Peyer's patch (tissue), 4 donors: Measurements from ENCODE around the gene COL4A1.

ENCODE experiments used
- POLR2A ChIP-seq, 2 donors: fragments of 450-650 bp; IDR thresholded peaks; one replicate each; pipeline ENCODE4 v1.5.1; 2017; ENCODE audit warnings: antibody characterized with exemption in 2 of 2, mild to moderate bottlenecking in 2 of 2, moderate library complexity in 2 of 2
- TF ChIP-seq, protein P1 (sequence below), 6 experiments: fragments of 450-650 bp in 4 of 6; fragments of 200-600 bp in 2 of 6; sonication (generic) in 1 of 6; IDR thresholded peaks; one replicate each; pipeline ENCODE4 v1.5.1; 2017 to 2019; ENCODE audit warnings: antibody characterized with exemption in 6 of 6, mild to moderate bottlenecking in 3 of 6, moderate library complexity in 1 of 6

DNA sequence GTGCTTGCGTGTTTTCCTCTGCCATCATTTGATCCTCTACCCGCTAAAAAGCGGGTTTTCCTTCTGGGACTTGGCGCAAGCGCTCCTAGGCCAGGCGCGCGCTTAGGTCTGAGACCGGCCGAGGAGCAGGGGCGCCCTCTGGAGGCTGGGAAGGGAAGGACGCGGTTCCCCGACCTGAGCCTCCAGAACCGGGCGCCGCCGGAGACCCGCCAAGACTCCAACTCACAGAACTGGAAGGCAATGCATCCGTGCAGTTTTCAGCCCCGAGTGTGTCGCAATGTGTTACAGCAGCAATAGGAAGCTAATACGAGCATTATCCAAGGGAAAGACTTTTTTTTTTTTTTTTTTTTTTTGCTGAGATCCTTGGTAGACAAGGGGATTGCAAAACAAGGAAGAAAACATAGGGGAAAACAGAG is 190.9 kb downstream of the COL4A1 start:
- TF ChIP-seq, protein P1, sequence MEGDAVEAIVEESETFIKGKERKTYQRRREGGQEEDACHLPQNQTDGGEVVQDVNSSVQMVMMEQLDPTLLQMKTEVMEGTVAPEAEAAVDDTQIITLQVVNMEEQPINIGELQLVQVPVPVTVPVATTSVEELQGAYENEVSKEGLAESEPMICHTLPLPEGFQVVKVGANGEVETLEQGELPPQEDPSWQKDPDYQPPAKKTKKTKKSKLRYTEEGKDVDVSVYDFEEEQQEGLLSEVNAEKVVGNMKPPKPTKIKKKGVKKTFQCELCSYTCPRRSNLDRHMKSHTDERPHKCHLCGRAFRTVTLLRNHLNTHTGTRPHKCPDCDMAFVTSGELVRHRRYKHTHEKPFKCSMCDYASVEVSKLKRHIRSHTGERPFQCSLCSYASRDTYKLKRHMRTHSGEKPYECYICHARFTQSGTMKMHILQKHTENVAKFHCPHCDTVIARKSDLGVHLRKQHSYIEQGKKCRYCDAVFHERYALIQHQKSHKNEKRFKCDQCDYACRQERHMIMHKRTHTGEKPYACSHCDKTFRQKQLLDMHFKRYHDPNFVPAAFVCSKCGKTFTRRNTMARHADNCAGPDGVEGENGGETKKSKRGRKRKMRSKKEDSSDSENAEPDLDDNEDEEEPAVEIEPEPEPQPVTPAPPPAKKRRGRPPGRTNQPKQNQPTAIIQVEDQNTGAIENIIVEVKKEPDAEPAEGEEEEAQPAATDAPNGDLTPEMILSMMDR (IDR thresholded peaks at IDR 0.05), result peak in 5 of 6 experiments; percentile 10 to 73 (median 71)
- TF ChIP-seq POLR2A (IDR thresholded peaks at IDR 0.05), result no peak
